ES-I3 (cell line): ENCODE results near the gene NSL1.

ENCODE experiments used
- H3K36me3 ChIP-seq: 2 replicates; pipeline ENCODE4 v1.6.1; 2013; ENCODE audit warnings: mild to moderate bottlenecking, low read length, control low read depth, moderate library complexity; ENCODE audit not compliant: insufficient read depth
- H3K4me1 ChIP-seq: 2 replicates; pipeline ENCODE4 v1.6.1; 2013; ENCODE audit warnings: mild to moderate bottlenecking, control low read depth, low read length; ENCODE audit not compliant: insufficient read depth
- H3K9ac ChIP-seq: 2 replicates; pipeline ENCODE4 v1.6.1; 2013; ENCODE audit warnings: low read depth, mild to moderate bottlenecking, low read length, moderate library complexity
- H3K9me3 ChIP-seq: 2 replicates; pipeline ENCODE4 v1.6.1; 2013; ENCODE audit warnings: mild to moderate bottlenecking, low read length, moderate library complexity; ENCODE audit not compliant: control insufficient read depth, insufficient read depth

The NSL1 gene

DNA sequence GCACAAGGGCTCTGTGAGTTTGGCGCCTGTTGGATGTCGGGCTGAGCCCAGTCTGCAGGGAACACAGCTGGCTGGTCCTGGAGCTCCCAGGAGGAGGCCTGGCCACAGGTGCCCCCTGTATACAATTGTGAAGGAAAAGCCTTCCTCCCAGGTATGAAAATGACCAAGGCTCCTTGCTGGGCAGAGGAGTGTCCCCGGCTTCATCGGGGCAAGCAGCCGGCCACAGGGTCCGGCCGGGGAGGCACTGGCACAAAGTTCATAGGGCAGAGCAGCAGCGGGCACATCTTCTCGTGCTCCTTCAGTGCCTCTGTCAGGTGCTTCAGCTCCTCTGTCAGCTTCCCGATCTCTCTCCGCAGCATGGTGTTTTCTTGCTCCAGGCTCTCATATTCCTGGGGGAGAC, 105.0 kb downstream of the NSL1 start:
- no peak overlapping the region for H3K9ac ChIP-seq
- peaks cover 17% of the 10 kb centered on the region for H3K4me1 ChIP-seq
- no peaks in the 10 kb centered on the region for H3K36me3 ChIP-seq
- H3K9me3 ChIP-seq = no peaks in the 10 kb centered on the region

DNA sequence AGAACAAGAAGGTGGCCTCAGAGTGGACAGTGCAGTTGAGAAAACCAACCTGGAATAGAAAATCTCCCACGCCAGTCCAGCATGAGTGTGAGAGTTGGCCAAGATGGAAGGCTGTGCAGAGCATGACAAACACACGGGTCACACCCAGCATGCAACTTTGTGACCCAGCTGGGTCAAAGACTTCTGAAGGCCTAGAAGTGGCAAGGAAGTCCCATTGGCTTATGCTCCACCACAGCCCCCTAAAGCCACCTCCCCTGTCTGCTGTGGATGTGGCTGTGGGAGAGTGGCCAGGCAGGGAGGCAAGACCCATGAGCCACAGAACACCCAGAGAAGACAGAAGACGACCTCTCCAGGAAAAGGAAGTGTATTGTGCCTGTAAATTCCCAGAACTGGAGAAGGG, 105.5 kb downstream of the NSL1 start:
- Histone ChIP-seq H3K9ac (no peak overlapping the region), H3K4me1 (peaks cover 17% of the 10 kb centered on the region), H3K36me3 (no peaks in the 10 kb centered on the region), H3K9me3 (no peaks in the 10 kb centered on the region)

DNA sequence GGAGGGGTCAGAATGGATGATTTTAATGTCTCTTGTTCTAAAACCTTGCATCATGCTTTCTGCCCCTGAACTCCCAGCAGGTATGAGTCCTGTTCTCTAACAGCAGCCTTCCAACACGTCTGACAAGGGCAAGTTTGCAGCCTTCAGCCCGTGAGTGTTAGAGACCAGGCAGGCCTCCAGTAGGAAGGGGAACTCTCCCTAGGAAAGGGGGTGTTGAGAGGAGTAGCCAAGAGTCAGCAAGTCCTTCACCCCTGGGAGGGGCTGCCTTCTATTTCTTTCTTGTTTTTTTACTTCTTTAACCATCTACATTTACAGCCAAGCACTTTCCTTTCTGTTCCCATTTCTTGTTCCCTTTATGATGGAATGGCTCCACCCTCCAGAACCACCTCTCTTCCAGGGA, 106.1 kb downstream of the NSL1 start:
- no peak overlapping the region for H3K9ac ChIP-seq
- H3K9me3 ChIP-seq = no peaks in the 10 kb centered on the region
- H3K36me3 ChIP-seq = no peaks in the 10 kb centered on the region
- H3K4me1 ChIP-seq = peaks cover 13% of the 10 kb centered on the region

DNA sequence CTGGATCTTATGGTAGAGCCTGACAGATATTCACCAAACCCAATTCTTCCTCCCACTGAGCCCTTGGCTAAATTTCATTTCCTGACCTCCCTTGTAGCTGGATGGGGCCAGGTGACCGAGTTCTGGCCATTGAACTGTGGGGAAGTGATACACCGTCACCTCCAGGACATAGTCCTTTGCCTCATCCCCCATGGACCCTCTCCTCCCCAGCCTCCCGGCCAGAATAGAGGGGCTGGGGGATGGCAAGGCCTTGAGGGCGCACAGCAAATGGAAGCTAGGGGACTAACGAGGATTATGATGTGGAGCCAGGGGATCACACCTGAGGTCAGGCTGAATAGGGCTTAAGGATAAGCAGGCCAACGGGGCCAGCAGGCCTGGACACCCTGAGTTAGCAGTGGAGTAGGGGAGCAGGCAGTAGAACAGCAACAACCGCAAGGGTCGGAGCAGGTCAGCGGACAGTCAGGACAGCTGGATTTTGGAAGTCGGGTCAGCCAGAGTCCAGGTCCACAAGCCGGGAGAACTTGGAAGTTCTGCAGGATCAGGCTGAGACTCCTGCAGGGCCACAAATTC, 107.0 kb downstream of the NSL1 start:
- peaks cover 5% of the 10 kb centered on the region for H3K4me1 ChIP-seq
- no peaks in the 10 kb centered on the region for H3K36me3 ChIP-seq
- H3K9ac ChIP-seq = no peak overlapping the region
- no peaks in the 10 kb centered on the region for H3K9me3 ChIP-seq

DNA sequence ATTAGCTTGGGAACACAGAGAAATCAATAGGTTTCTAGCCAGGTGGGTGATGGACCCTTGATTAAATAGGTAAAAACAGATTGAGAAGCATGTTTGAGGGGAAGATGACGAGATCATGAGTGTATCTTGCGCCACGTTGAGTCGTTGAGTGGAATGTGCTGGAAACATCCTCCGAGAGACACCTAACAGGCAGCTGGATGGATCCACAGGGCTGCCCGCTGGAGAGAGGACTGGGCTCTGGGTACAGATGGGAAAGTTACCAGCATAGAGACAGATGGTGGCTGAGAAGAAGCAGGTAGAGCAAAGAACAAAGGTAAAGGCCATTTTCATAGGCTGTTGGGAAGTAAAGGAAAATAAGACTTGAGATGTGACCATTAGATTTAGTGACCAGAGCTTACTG, 107.5 kb downstream of the NSL1 start:
- Histone ChIP-seq H3K9ac (no peak overlapping the region), H3K36me3 (no peaks in the 10 kb centered on the region), H3K9me3 (no peaks in the 10 kb centered on the region), H3K4me1 (peaks cover 4% of the 10 kb centered on the region; the same call in 1 of the 2 replicates)

DNA sequence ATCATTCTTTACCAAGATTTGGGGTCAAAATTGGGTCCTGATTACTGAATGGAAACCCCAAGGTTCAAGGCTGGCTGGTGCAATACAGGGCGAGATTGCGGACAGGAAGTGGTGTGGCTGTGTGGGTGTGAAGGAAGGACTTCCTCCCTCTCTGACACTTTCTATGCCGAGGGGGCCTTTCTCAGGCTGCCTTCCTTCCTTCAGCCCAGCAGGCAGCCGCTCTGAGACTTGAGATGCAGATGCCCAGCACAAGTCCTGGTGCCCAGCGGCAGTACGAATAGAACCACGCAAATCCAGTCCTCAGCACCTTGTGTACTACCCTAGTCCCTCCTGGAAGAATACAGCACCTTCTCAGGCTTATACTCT, 108.2 kb downstream of the NSL1 start:
- peaks cover 4% of the 10 kb centered on the region; the same call in 1 of the 2 replicates for H3K4me1 ChIP-seq
- H3K9me3 ChIP-seq = no peaks in the 10 kb centered on the region
- H3K9ac ChIP-seq = no peak overlapping the region
- no peaks in the 10 kb centered on the region for H3K36me3 ChIP-seq

DNA sequence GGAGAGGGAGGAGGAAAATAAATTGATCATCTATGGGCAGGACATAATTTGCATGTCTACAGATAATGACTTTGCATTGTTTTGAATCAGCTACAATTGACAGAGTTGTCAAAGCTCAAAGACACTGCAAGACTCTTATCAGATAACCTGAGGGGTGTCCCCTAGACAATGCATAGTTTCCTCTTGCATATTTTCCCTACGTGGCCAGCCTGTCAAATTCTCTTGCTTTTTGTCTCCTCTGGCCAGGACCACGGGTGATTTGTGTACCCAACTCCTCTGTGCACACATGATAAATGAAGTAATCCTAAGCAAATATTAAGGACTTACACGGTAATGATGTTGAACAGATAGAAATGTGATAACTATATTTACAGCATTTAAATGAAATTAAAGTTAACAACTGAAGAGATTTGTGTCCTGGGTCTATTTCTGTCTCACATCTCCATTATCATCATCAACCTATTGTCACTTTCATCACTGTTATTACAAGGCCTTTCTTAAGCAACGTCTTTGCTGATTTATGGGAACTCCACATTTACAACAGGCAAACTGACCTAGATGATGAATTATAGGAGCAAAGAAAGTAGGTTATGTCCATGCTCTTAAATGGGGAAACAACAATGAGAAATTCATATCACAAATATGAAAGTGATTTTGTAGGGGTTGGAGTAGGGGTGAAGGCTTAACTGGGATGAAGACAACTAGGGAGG, 110.7 kb downstream of the NSL1 start:
- H3K9me3 ChIP-seq = no peaks in the 10 kb centered on the region
- no peaks in the 10 kb centered on the region for H3K36me3 ChIP-seq
- peaks cover 4% of the 10 kb centered on the region; the same call in 1 of the 2 replicates for H3K4me1 ChIP-seq
- no peak overlapping the region for H3K9ac ChIP-seq

DNA sequence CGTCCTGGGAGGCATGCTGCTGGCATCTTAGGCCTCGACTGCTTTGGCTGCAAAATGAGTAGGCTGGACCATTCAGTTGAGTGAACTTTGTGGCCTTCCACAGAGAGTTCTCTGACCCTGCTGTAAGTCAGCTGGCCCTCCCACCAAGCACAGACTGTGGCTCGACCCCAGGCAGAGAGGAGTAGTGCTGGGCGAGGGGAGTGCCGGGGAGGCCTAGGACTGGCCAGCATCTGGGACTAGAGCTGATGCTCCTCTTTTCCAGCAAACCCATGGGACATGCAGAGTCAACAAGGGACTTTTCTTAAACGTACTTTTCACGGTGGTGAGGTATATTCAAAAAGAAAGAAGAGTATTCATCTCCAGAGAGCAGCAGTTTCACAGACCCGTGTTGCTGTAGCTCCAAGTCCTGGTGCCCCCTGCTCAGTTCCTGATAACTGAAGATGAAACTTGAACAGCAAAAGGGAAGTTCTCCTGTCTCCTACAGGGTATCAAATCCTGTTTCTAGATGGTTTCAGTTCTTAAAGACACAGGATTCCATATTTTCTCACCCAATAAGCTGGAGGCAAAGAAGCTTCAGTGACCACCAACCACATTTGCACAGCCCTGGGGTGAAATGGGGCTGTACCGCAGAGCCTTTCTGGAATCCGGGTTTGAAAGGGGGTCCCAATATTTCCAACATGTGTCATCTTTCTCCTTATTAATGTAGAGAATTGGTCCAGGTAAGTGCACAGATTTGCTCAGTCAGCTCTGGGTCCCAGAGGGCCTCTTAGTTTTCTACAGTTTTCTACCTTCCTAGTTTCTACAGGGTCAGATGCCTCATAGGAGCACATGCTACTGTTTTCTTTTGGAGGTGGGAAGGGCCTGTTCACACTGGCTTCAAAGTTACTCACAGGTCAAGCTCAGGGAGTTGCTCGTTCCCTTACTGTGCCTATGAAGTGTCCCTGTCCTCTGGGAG, 112.8 kb downstream of the NSL1 start:
- Histone ChIP-seq H3K36me3 (no peaks in the 10 kb centered on the region), H3K4me1 (peaks cover 4% of the 10 kb centered on the region; the same call in 1 of the 2 replicates), H3K9ac (no peak overlapping the region), H3K9me3 (no peaks in the 10 kb centered on the region)

DNA sequence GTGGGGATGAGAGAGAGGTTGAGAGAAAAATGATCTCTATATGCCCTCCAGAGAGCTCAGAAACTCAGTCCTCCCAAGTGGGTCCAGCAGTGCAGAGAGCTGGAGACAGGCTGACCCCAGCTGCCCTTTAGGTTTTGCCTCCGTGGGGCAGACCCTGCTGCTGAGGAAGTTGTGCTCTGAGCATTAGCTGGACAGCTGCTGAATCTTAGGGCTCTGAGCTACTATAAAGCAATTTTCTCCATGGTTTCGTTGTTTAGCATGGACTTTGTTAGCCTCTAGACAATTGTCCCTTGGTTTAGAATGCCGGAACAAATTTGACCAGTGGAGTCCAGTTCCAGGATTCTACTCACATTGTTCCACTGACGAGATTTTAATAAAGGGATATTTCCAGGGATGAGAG, 114.0 kb downstream of the NSL1 start:
- Histone ChIP-seq H3K9me3 (no peaks in the 10 kb centered on the region), H3K9ac (no peak overlapping the region), H3K4me1 (peaks cover under 1% of the 10 kb centered on the region; the same call in 1 of the 2 replicates), H3K36me3 (no peaks in the 10 kb centered on the region)

DNA sequence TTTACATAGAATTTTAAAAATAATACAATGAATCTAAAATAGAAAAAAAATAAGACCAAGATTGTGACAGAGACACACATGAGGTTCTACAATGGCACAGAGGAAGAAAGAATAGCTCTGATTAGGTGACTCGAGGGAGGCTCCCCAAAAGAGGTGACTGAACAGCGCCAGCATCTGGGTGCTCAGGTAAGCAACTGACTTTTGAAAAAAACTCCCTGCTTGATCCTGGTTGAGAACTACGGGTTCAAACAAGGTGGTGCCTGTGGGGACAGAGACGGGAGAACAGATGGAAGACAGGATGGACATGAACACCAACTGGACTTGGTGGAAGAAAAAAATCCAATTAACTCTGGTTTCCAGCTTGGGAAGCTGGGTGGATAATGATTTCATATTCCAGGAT, 114.4 kb downstream of the NSL1 start:
- no peak overlapping the region for H3K9ac ChIP-seq
- peaks cover 5% of the 10 kb centered on the region for H3K4me1 ChIP-seq
- H3K9me3 ChIP-seq = no peaks in the 10 kb centered on the region
- H3K36me3 ChIP-seq = no peaks in the 10 kb centered on the region
